Kidney epithelial cell (primary cell): ENCODE data around the gene DGKD. TPM values are rescaled to one million over a fixed set of nuclear protein-coding genes. Genes with fewer than 3 reads are reported as not detected.

Experiments used
- DNase-seq: peaks from one replicate; pipeline ENCODE4 v3.0.0-alpha.2; 2010; ENCODE audit warnings: low read depth
- H3K27me3 ChIP-seq: 2 replicates; pipeline ENCODE4 v1.6.0; 2011; ENCODE audit warnings: low read length; ENCODE audit not compliant: control insufficient read depth, insufficient read depth
- H3K36me3 ChIP-seq: 2 replicates; pipeline ENCODE4 v1.5.1; 2011; ENCODE audit warnings: low read length; ENCODE audit not compliant: control insufficient read depth, insufficient read depth
- H3K4me3 ChIP-seq: 2 replicates; pipeline ENCODE4 v1.5.1; 2011; ENCODE audit warnings: low read depth, mild to moderate bottlenecking, control low read depth, low read length
- total RNA-seq: library from RNA; depleted of rRNA; stranded (reverse); fragments of >200 nt; gene quantifications from 2 replicates; pipeline ENCODE4 v1.2.3, GENCODE V29; 2015
- TF ChIP-seq, protein P1 (sequence below): IDR thresholded peaks from 2 replicates; pipeline ENCODE4 v1.5.1; 2011; ENCODE audit warnings: mild to moderate bottlenecking, moderate library complexity, low read length, control low read depth, inconsistent platforms; ENCODE audit not compliant: insufficient read depth, poor library complexity, severe bottlenecking

Gene DGKD
- total RNA-seq, 1 donor from 2014 or later = 16.0 TPM

DNA sequence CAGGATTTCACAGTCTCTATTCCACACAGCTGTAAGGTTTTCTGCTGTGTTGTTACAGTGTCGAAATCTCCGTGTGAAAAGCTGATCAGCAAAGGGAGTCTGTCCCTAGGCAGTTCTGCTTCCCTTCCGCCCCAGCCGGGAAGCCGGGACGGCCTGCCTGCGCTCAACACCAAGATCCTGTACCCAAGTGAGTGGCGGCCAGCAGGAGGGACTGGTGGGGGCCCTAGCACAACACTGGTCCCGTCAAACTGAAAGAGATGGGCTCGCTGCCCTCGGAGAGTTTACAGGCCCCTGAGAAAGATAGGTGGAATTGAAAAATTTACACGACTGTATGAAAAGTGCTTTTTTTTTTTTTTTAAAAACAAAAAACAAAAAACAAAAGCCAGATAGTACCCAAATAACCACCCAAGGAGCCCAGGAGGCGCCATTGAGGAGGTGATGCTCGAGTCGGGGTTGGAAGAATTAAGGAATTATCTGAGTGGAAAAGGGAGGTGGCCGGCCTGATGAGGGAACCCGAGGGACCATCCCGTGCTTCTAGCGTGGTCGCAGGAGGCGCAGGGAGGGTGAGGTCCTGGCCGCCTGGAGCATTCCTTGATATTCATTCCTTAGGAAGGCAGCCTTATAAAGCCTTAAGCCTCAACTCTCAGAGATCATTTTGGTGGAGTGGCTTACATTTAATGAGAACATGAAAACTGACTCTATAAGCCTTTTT lies 96.7 kb downstream of the DGKD start:
- DNase-seq = no peak
- TF ChIP-seq, protein P1, sequence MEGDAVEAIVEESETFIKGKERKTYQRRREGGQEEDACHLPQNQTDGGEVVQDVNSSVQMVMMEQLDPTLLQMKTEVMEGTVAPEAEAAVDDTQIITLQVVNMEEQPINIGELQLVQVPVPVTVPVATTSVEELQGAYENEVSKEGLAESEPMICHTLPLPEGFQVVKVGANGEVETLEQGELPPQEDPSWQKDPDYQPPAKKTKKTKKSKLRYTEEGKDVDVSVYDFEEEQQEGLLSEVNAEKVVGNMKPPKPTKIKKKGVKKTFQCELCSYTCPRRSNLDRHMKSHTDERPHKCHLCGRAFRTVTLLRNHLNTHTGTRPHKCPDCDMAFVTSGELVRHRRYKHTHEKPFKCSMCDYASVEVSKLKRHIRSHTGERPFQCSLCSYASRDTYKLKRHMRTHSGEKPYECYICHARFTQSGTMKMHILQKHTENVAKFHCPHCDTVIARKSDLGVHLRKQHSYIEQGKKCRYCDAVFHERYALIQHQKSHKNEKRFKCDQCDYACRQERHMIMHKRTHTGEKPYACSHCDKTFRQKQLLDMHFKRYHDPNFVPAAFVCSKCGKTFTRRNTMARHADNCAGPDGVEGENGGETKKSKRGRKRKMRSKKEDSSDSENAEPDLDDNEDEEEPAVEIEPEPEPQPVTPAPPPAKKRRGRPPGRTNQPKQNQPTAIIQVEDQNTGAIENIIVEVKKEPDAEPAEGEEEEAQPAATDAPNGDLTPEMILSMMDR = no peak
- H3K36me3 ChIP-seq = peaks cover 2% of the 10 kb centered on the region

DNA sequence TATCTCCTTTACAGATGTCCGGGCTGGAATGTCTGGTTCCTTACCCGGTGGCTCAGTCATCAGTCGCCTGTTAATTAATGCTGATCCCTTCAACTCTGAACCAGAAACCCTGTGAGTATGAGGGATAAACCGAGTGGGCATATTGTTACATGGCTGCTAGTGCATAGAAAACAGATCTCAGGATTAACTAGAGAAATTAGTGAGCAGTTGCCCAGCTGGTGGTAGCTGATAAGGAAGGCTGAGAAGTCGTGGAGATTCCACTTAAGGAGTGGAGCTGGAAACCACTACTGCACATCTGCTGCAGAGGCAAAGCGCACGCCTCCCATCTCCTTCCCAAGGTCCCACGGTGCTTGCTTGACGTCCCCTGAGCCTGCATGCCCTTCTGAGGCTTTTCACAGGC lies 97.7 kb downstream of the DGKD start:
- Histone ChIP-seq H3K27me3 (no peaks in the 10 kb centered on the region), H3K4me3 (no peak overlapping the region), H3K36me3 (peaks cover 2% of the 10 kb centered on the region)
- TF ChIP-seq, protein P1 = no peak
- no peak for DNase-seq

More for the DNA sequence above, 96.7 kb downstream of the DGKD start:
- H3K4me3 ChIP-seq = no peak overlapping the region
- H3K27me3 ChIP-seq = no peaks in the 10 kb centered on the region

DNA sequence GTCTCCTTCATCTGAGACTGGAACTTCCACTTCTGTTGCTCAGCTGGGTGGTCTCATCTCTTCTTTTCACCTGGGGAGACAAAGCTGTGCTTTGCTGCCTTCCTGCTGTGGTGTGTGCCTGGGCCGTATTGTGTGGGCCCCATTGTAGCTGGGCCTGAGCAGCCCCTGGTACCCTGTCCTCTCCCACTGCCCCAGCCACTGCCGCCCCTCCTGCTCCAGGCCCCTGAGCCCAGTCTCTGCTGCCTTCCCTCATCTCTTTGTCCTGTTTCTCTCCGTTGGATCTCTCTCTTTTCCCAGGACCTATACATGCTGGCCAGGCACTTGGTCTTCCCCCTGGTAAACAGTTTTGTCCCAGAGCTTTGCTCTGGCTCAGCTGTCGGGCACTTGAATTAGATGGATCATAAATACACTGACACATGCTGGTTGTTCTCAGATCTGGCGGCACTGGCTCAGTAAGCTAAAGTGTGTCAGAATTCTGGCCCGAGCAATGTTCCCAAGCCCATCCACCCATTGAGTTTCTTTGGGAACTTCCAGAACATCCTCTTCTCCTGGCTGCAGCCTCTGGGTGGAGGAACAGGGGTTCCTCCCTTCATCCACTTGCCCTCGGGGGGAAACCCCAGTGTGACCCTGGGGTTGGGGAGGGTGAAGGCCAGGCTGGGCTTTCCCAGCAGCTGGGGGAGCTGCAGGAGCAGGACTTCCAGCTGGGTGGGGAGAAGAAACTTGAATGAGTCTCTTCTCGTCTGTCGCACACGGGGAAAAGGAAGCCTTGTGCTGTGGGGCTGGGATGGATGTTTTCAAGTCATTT lies 99.0 kb downstream of the DGKD start:
- Histone ChIP-seq H3K27me3 (no peaks in the 10 kb centered on the region), H3K4me3 (no peak overlapping the region), H3K36me3 (peaks cover 2% of the 10 kb centered on the region)
- TF ChIP-seq, protein P1 = no peak
- DNase-seq = no peak

DNA sequence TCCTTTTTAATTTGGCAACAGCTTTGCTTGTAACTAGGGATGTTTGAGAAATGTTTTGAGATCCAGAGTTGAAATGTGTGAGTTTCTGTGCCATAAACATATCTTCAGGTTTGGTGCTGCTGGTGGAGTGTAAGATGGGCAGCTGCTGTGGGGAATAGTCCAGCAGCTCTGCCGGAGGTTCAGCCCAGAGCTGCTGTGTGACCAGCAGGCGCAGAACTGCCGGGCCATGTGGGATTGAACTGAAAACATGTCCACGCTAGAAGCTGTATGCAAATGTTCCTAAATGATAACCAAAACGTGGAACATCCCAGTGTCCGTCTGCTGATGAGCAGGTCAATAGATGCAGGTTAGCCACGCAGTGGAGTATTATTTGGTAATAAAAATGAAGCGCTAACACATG lies 99.6 kb downstream of the DGKD start:
- no peaks in the 10 kb centered on the region for H3K27me3 ChIP-seq
- no peak overlapping the region for H3K4me3 ChIP-seq
- TF ChIP-seq, protein P1 = no peak
- no peak for DNase-seq
- peaks cover 2% of the 10 kb centered on the region for H3K36me3 ChIP-seq

DNA sequence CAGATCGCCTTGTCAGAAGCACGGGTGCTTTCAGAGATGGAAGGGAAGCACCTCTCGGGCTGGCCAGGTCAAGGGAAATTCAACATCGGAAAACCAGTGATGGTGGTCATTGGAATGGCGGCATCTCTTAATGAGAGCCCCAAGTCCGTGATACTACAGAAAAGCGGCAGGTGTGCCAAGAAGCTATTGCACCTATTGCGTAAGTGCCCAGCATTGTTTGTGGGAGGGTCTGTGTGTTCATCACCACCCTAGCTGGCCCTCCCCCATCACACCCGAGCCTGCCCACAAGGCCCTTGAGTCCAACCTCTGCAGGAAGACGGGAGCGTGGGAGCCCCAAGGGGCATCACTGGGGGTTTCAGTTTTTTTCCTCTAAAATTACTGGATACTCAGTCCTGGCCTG lies 100.7 kb downstream of the DGKD start:
- H3K4me3 ChIP-seq = no peak overlapping the region
- no peaks in the 10 kb centered on the region for H3K27me3 ChIP-seq
- H3K36me3 ChIP-seq = no peaks in the 10 kb centered on the region
- no peak for DNase-seq
- TF ChIP-seq, protein P1 = no peak
